Breast epithelium (tissue), 4 donors: ENCODE results near the gene GDNF. TPM values are rescaled to one million over a fixed set of nuclear protein-coding genes. Genes with fewer than 3 reads are reported as not detected.

Experiments used
- DNase-seq, 2 donors: peaks; one replicate each; pipeline ENCODE4 v3.0.0-alpha.2; 2019; ENCODE audit warnings: low spot score in 2 of 2
- H3K27ac ChIP-seq, 2 donors: fragments of 200-600 bp; sonication (generic) in 1 of 2; one replicate each; pipeline ENCODE4 v1.5.1; 2016 to 2019; ENCODE audit warnings: mild to moderate bottlenecking in 1 of 2
- H3K27me3 ChIP-seq, 2 donors: fragments of 200-600 bp; sonication (generic) in 1 of 2; one replicate each; pipeline versions ENCODE4 v1.5.1 to v1.6.0; 2017 to 2019; ENCODE audit warnings: control low read depth in 1 of 2, mild to moderate bottlenecking in 1 of 2
- H3K36me3 ChIP-seq: fragments of 200-600 bp; one replicate; pipeline ENCODE4 v1.5.1; 2019
- H3K4me1 ChIP-seq, 2 donors: fragments of 200-600 bp; sonication (generic); one replicate each; pipeline ENCODE4 v1.5.1; 2016 to 2019; ENCODE audit warnings: control low read depth in 1 of 2
- H3K4me3 ChIP-seq, 3 donors: fragments of 200-600 bp; sonication (generic); 1 replicate in 2 of 3; 2 replicates in 1 of 3; pipeline ENCODE4 v1.5.1; 2016 to 2019; ENCODE audit warnings: mild to moderate bottlenecking in 3 of 3, moderate library complexity in 2 of 3
- H3K9me3 ChIP-seq, 2 donors: fragments of 200-600 bp; sonication (generic) in 1 of 2; one replicate each; pipeline ENCODE4 v1.5.1; 2016 to 2019; ENCODE audit warnings: control low read depth in 1 of 2
- POLR2A ChIP-seq: fragments of 450-650 bp; IDR thresholded peaks from one replicate; pipeline ENCODE4 v1.6.1; 2016; ENCODE audit warnings: antibody characterized with exemption, mild to moderate bottlenecking, moderate library complexity
- POLR2AphosphoS5 ChIP-seq, 3 donors: sonication (generic); formaldehyde crosslinking; IDR thresholded peaks; one replicate each; pipeline ENCODE4 v1.6.1; 2017; ENCODE audit warnings: antibody characterized with exemption in 3 of 3
- intact Hi-C: fragments of 100-400 bp; cut with DNase I; formaldehyde crosslinking; loops from one replicate; pipeline ENCODE4 v1.15.1; 2023; ENCODE audit warnings: low total_unique reads
- total RNA-seq, 3 donors: library from RNA; depleted of rRNA; stranded (reverse); fragments of >200 nt; gene quantifications; one replicate each; pipeline ENCODE4 v1.1.0, GENCODE V29; 2016
- TF ChIP-seq, protein P1 (sequence below), 3 donors: fragments of 450-650 bp; IDR thresholded peaks; one replicate each; pipeline ENCODE4 v1.5.1; 2016 to 2017; ENCODE audit warnings: antibody characterized with exemption in 3 of 3, mild to moderate bottlenecking in 3 of 3, moderate library complexity in 3 of 3

Gene GDNF
- total RNA-seq, 3 donors from 2014 or later: 0.15 to 0.33 TPM; not detected in 1

DNA sequence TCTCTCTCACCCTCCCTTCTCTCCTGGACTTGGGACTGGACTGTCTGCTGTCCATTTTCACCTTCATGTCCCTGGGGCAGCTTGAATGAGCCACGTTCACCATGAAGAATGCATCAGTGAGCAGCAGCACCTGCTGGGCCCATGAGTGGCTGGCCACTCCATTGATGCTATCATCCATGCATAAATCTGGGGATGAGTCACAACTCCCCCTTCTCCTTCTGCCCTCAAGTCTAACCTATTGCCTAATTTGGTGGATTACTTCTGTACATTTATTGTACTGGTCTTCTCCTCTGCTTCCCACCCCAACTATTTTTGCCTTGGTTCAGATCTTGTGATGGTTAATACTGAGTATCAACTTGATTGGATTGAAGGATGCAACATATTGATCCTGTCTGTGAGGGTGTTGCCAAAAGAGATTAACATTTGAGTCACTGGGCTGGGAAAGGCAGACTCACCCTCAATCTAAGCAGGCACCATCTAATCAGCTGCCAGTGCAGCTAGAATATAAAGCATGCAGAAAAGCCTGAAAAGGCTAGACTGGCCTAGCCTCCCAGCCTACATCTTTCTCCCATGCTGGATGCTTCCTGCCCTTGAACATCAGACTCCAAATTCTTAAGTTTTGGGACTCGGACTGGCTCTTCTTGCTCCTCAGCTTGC is 46.7 kb downstream of the GDNF start:
- Histone ChIP-seq H3K27me3 (no peaks in the 10 kb centered on the region), H3K27ac (no peak overlapping the region), H3K9me3 (peaks cover 10 to 26% of the 10 kb centered on the region in 2 donors), H3K4me1 (no peaks in the 10 kb centered on the region), H3K4me3 (no peak overlapping the region), H3K36me3 (no peaks in the 10 kb centered on the region)
- no peak for DNase-seq
- intact Hi-C loops: no loop called here
- no peak for TF ChIP-seq POLR2AphosphoS5 (IDR thresholded peaks at IDR 0.05)
- TF ChIP-seq, protein P1, sequence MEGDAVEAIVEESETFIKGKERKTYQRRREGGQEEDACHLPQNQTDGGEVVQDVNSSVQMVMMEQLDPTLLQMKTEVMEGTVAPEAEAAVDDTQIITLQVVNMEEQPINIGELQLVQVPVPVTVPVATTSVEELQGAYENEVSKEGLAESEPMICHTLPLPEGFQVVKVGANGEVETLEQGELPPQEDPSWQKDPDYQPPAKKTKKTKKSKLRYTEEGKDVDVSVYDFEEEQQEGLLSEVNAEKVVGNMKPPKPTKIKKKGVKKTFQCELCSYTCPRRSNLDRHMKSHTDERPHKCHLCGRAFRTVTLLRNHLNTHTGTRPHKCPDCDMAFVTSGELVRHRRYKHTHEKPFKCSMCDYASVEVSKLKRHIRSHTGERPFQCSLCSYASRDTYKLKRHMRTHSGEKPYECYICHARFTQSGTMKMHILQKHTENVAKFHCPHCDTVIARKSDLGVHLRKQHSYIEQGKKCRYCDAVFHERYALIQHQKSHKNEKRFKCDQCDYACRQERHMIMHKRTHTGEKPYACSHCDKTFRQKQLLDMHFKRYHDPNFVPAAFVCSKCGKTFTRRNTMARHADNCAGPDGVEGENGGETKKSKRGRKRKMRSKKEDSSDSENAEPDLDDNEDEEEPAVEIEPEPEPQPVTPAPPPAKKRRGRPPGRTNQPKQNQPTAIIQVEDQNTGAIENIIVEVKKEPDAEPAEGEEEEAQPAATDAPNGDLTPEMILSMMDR (IDR thresholded peaks at IDR 0.05): no peak
- no peak for TF ChIP-seq POLR2A

DNA sequence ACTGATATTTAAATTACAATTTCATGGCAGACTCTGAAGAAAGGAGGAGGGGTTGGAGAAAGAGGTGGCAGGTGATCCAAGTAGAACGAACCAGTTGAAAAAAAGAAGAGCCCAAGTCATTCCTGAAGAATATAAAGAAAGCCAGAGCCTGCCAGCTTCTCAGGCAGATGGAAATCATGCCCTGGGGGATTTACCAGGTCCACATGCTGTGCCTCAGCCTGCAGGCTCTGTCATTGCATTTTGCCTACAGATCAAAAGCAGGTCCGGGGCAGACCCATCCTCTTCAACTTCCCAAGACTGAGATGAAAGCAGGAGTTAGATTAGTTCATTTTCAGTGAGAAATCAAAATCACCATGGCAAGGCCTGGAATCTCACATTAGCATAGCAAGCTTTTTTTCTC is 48.5 kb downstream of the GDNF start:
- Histone ChIP-seq H3K27ac (no peak overlapping the region), H3K4me3 (no peak overlapping the region), H3K36me3 (no peaks in the 10 kb centered on the region), H3K27me3 (no peaks in the 10 kb centered on the region), H3K4me1 (no peaks in the 10 kb centered on the region), H3K9me3 (peaks cover 10 to 24% of the 10 kb centered on the region in 2 donors)
- no peak for TF ChIP-seq POLR2AphosphoS5 (IDR thresholded peaks at IDR 0.05)
- no peak for TF ChIP-seq POLR2A
- TF ChIP-seq, protein P1 (IDR thresholded peaks at IDR 0.05): no peak
- intact Hi-C loops: no loop called here
- no peak for DNase-seq

DNA sequence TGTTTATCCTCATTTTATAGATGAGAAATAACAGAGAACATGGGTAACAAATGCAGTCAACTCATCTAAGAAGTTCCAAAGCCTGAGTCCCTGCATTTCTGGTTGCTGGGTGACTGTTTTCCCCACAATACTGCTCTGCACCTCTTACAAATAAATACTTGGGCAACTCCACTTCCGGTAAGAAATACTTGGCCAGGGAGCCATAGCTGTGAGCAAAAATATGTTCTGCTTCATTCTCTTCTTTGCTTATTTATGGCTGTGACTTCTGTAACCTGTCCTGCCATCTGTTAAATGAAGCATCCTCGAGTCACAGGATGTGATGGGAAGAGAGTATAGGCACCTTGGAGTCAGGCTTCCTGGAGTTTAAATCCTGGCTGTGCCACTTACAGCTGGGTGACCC is 49.9 kb downstream of the GDNF start:
- H3K27ac ChIP-seq: no peak overlapping the region

DNA sequence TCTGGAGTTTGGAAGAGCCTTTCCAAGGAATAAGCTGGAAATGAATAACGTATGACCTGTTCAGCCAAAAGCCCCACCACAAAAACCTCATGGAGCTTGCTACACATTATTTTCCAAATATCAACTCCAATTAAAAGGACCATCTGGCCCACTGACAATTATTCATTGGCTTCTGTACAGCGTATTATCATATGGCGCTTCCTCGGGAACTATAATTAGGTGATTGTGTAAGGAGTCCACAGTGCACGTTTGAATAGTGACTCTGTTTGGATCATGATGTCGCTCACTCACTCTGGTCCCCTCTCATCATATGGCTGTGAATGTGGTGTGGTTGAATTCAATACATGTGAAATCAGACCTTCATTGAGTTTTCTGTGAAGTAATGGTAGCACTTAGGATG is 52.1 kb downstream of the GDNF start:
- DNase-seq: no peak
- H3K9me3 ChIP-seq: no peaks in the 10 kb centered on the region
- no peaks in the 10 kb centered on the region for H3K36me3 ChIP-seq
- intact Hi-C loops: no loop called here
- TF ChIP-seq POLR2AphosphoS5 (IDR thresholded peaks at IDR 0.05) (no peak), POLR2A (no peak)
- TF ChIP-seq, protein P1 (IDR thresholded peaks at IDR 0.05): no peak
- H3K27ac ChIP-seq: no peak overlapping the region
- no peak overlapping the region for H3K4me3 ChIP-seq
- H3K27me3 ChIP-seq: no peaks in the 10 kb centered on the region
- H3K4me1 ChIP-seq: no peaks in the 10 kb centered on the region

More for the DNA sequence above, 49.9 kb downstream of the GDNF start:
- Histone ChIP-seq H3K9me3 (peaks cover 10 to 14% of the 10 kb centered on the region in 2 donors), H3K4me1 (no peaks in the 10 kb centered on the region), H3K27me3 (no peaks in the 10 kb centered on the region), H3K36me3 (no peaks in the 10 kb centered on the region), H3K4me3 (no peak overlapping the region)
- intact Hi-C loops: no loop called here
- TF ChIP-seq POLR2AphosphoS5 (IDR thresholded peaks at IDR 0.05): no peak
- TF ChIP-seq POLR2A: no peak
- TF ChIP-seq, protein P1 (IDR thresholded peaks at IDR 0.05): no peak
- no peak for DNase-seq

DNA sequence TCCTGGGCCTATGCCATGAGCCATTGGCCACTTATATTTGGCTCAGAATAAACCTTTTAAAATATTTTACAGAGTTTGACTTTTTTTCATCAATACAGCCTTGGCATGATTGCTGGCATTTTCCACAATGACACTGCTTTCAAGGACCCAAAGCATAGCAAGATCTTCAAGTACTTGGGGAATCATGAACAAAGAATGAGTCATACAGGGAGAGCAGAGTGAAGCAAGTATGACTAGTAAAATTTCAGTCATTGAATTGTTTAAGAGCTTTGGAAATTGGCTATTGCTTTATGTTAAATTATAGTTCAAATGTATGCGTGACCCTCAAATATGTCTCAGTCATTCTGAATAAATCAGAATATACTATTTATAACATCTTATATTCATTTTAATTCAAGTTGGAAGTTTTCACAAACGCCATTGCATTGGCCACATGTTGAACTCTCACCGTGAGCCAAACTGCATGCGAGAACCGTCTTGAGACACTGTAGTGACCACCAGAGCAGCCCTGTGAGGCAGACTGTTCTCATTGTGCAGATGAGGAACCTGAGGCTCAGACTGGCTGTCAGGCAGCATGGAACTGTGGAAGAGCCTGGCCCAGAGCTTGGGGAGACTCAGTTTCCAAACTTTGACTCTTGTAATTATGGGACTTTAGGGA is 52.9 kb downstream of the GDNF start:
- intact Hi-C loops: no loop called here
- H3K27me3 ChIP-seq: no peaks in the 10 kb centered on the region
- H3K9me3 ChIP-seq: no peaks in the 10 kb centered on the region
- H3K36me3 ChIP-seq: no peaks in the 10 kb centered on the region
- H3K4me1 ChIP-seq: no peaks in the 10 kb centered on the region
- H3K27ac ChIP-seq: no peak overlapping the region
- DNase-seq: no peak
- TF ChIP-seq POLR2AphosphoS5 (IDR thresholded peaks at IDR 0.05) (no peak), POLR2A (no peak)
- TF ChIP-seq, protein P1 (IDR thresholded peaks at IDR 0.05): no peak
- no peak overlapping the region for H3K4me3 ChIP-seq
